Astrocyte (in vitro differentiated cells and primary cell): ENCODE data around the gene OR10D3. TPM values are rescaled to one million over a fixed set of nuclear protein-coding genes. Genes with fewer than 3 reads are reported as not detected.
A peak's percentile ranks its signal among the peaks of the same experiment; 100 is the strongest.

Experiments used
- DNase-seq: peaks from one replicate; pipeline ENCODE4 v3.0.0-alpha.2; 2010; ENCODE audit warnings: low read depth
- FAIRE-seq: peaks from 2 replicates; lab custom pipeline; 2011; peaks lifted over from hg19 to GRCh38; lab: Jason Lieb, UNC
- H2AFZ ChIP-seq: 2 replicates; pipeline ENCODE4 v1.6.0; 2012; ENCODE audit warnings: low read depth, low read length, inconsistent platforms
- H3K27ac ChIP-seq: 2 replicates; pipeline ENCODE4 v1.5.1; 2011; ENCODE audit warnings: low read depth, low read length, inconsistent platforms
- H3K27me3 ChIP-seq: 2 replicates; pipeline ENCODE4 v1.6.0; 2011; ENCODE audit warnings: low read length, inconsistent platforms; ENCODE audit not compliant: insufficient read depth
- H3K36me3 ChIP-seq: 2 replicates; pipeline ENCODE4 v1.5.1; 2011; ENCODE audit warnings: low read length, inconsistent platforms; ENCODE audit not compliant: insufficient read depth
- H3K4me1 ChIP-seq: 2 replicates; pipeline ENCODE4 v1.5.1; 2011; ENCODE audit warnings: low read length, inconsistent platforms; ENCODE audit not compliant: insufficient read depth
- H3K4me2 ChIP-seq: 2 replicates; pipeline ENCODE4 v1.6.0; 2012; ENCODE audit warnings: low read length, inconsistent platforms
- H3K4me3 ChIP-seq: 2 replicates; pipeline ENCODE4 v1.5.1; 2011; ENCODE audit warnings: low read depth, mild to moderate bottlenecking, low read length, inconsistent platforms; ENCODE audit not compliant: insufficient read depth
- H3K79me2 ChIP-seq: 2 replicates; pipeline ENCODE4 v1.6.0; 2012; ENCODE audit warnings: mild to moderate bottlenecking, low read length, inconsistent platforms; ENCODE audit not compliant: insufficient read depth
- H3K9ac ChIP-seq: 2 replicates; pipeline ENCODE4 v1.6.0; 2012; ENCODE audit warnings: mild to moderate bottlenecking, low read length, inconsistent platforms
- H3K9me3 ChIP-seq: 2 replicates; pipeline ENCODE4 v1.5.1; 2012; ENCODE audit warnings: low read depth, mild to moderate bottlenecking, low read length, inconsistent platforms; ENCODE audit not compliant: insufficient read depth
- H4K20me1 ChIP-seq: 2 replicates; pipeline ENCODE4 v1.6.0; 2012; ENCODE audit warnings: low read length, inconsistent platforms; ENCODE audit not compliant: insufficient read depth
- H3K27ac Mint-ChIP-seq: one replicate; pipeline ENCODE4 v1.8.0; 2021; ENCODE audit warnings: mild to moderate bottlenecking, mixed read lengths; ENCODE audit not compliant: unreplicated experiment
- H3K27me3 Mint-ChIP-seq: one replicate; pipeline ENCODE4 v1.8.0; 2021; ENCODE audit warnings: low read depth, mixed read lengths; ENCODE audit not compliant: unreplicated experiment
- H3K36me3 Mint-ChIP-seq: one replicate; pipeline ENCODE4 v1.8.0; 2021; ENCODE audit warnings: low read depth, mixed read lengths; ENCODE audit not compliant: unreplicated experiment
- H3K4me1 Mint-ChIP-seq: one replicate; pipeline ENCODE4 v1.8.0; 2021; ENCODE audit warnings: low read depth, mixed read lengths; ENCODE audit not compliant: unreplicated experiment
- H3K4me3 Mint-ChIP-seq: one replicate; pipeline ENCODE4 v1.8.0; 2021; ENCODE audit warnings: mild to moderate bottlenecking, moderate library complexity, mixed read lengths; ENCODE audit not compliant: unreplicated experiment
- H3K9me3 Mint-ChIP-seq: one replicate; pipeline ENCODE4 v1.8.0; 2021; ENCODE audit warnings: mild to moderate bottlenecking, mixed read lengths; ENCODE audit not compliant: unreplicated experiment
- EZH2 ChIP-seq: IDR thresholded peaks from 2 replicates; pipeline ENCODE4 v1.6.1; 2012; ENCODE audit warnings: mild to moderate bottlenecking, low read length, inconsistent platforms; ENCODE audit not compliant: insufficient read depth
- total RNA-seq: library from RNA; stranded (reverse); gene quantifications from 2 replicates; pipeline ENCODE4 v1.2.1, GENCODE V29; 2021
- TF ChIP-seq, protein P1 (sequence below): IDR thresholded peaks from 2 replicates; pipeline ENCODE4 v1.5.1; 2011; ENCODE audit warnings: low read depth, mild to moderate bottlenecking, inconsistent platforms, low read length, moderate library complexity; ENCODE audit not compliant: insufficient read depth

The OR10D3 gene
- total RNA-seq, 1 donor from 2014 or later: not detected

DNA sequence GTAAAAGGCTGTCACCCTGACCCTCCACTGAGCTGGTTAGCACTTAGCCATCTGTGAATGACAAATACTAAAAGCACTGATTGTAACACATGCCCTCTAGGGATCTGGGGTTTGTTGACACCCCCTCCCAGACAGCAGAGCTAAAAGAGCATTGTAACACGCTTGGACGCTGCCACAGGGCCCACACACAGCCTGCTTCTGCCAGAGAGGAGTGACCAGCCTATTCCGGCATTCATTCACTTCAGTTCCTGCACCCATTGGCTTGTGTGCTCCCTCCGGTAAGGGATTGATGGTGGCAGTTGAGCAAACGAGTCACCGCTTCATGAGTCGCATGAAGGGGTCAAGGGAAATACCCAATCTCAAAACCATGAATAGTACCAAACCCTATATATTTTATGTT, 15.8 kb downstream of the OR10D3 start:
- Mint-ChIP-seq H3K4me1 (no peaks in the 10 kb centered on the region), H3K9me3 (no peaks in the 10 kb centered on the region), H3K36me3 (no peaks in the 10 kb centered on the region), H3K4me3 (no peak overlapping the region), H3K27ac (no peak overlapping the region), H3K27me3 (no peaks in the 10 kb centered on the region)
- Histone ChIP-seq H3K4me3 (no peak overlapping the region), H3K36me3 (no peaks in the 10 kb centered on the region), H3K79me2 (no peaks in the 10 kb centered on the region), H3K9ac (no peak overlapping the region), H3K9me3 (no peaks in the 10 kb centered on the region), H4K20me1 (no peaks in the 10 kb centered on the region), H3K27me3 (no peaks in the 10 kb centered on the region), H3K27ac (no peak overlapping the region), H2AFZ (no peak overlapping the region), H3K4me1 (no peaks in the 10 kb centered on the region), H3K4me2 (no peak overlapping the region)
- no peak for DNase-seq
- TF ChIP-seq EZH2: no peak
- TF ChIP-seq, protein P1, sequence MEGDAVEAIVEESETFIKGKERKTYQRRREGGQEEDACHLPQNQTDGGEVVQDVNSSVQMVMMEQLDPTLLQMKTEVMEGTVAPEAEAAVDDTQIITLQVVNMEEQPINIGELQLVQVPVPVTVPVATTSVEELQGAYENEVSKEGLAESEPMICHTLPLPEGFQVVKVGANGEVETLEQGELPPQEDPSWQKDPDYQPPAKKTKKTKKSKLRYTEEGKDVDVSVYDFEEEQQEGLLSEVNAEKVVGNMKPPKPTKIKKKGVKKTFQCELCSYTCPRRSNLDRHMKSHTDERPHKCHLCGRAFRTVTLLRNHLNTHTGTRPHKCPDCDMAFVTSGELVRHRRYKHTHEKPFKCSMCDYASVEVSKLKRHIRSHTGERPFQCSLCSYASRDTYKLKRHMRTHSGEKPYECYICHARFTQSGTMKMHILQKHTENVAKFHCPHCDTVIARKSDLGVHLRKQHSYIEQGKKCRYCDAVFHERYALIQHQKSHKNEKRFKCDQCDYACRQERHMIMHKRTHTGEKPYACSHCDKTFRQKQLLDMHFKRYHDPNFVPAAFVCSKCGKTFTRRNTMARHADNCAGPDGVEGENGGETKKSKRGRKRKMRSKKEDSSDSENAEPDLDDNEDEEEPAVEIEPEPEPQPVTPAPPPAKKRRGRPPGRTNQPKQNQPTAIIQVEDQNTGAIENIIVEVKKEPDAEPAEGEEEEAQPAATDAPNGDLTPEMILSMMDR: no peak
- no peak for FAIRE-seq

DNA sequence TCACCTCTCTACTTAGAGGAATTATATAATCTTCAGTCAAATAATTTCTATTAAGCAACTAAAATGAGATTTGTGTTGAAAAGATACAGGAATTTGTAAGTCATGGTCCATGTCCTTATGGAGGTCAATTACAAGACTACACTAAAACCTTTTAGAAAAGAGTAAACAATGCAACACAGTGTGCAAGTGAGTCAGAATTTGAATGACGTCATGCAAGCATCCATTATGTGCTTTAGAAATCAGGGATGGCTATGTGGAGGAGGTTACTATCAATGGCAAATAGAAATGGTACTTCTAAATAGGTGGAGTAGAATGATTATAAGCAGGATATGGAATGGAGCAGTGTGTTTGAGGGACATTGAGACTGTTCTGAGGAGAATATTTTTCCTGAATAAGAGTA, 16.6 kb downstream of the OR10D3 start:
- Histone ChIP-seq H3K27ac (no peak overlapping the region), H3K4me3 (no peak overlapping the region), H3K79me2 (no peaks in the 10 kb centered on the region), H3K4me2 (no peak overlapping the region), H2AFZ (no peak overlapping the region), H3K27me3 (no peaks in the 10 kb centered on the region), H3K36me3 (no peaks in the 10 kb centered on the region), H4K20me1 (no peaks in the 10 kb centered on the region), H3K9ac (no peak overlapping the region), H3K4me1 (no peaks in the 10 kb centered on the region), H3K9me3 (no peaks in the 10 kb centered on the region)
- H3K36me3 Mint-ChIP-seq: no peaks in the 10 kb centered on the region
- FAIRE-seq (no peak), DNase-seq (peak; percentile 22)
- H3K4me1 Mint-ChIP-seq: no peaks in the 10 kb centered on the region
- TF ChIP-seq EZH2: no peak
- TF ChIP-seq, protein P1: no peak
- no peaks in the 10 kb centered on the region for H3K27me3 Mint-ChIP-seq
- no peak overlapping the region for H3K27ac Mint-ChIP-seq
- H3K4me3 Mint-ChIP-seq: no peak overlapping the region
- H3K9me3 Mint-ChIP-seq: no peaks in the 10 kb centered on the region

DNA sequence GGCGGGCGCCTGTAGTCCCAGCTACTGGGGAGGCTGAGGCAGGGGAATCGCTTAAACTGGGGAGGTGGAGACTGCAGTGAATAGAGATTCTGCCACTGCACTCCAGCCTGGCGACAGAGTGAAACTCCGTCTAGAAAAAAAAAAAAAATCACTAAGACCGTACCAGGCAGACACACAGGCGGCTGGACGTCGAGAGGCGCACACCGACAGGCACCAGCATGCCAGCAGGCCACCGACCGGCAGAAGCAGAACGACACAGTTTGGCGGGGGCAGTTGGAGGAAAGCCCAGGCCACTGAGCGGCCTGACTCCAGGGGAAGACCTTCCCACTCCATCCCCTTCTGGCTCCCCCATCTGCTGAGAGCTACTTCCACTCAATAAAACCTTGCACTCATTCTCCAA, 17.5 kb downstream of the OR10D3 start:
- Mint-ChIP-seq H3K27me3 (no peaks in the 10 kb centered on the region), H3K4me1 (no peaks in the 10 kb centered on the region), H3K4me3 (no peak overlapping the region), H3K36me3 (no peaks in the 10 kb centered on the region), H3K27ac (no peak overlapping the region), H3K9me3 (no peaks in the 10 kb centered on the region)
- Histone ChIP-seq H3K4me3 (no peak overlapping the region), H3K27ac (no peak overlapping the region), H3K9me3 (no peaks in the 10 kb centered on the region), H2AFZ (no peak overlapping the region), H4K20me1 (no peaks in the 10 kb centered on the region), H3K36me3 (no peaks in the 10 kb centered on the region), H3K4me2 (no peak overlapping the region), H3K4me1 (no peaks in the 10 kb centered on the region), H3K79me2 (no peaks in the 10 kb centered on the region), H3K9ac (no peak overlapping the region), H3K27me3 (no peaks in the 10 kb centered on the region)
- no peak for TF ChIP-seq EZH2
- TF ChIP-seq, protein P1: no peak
- no peak for DNase-seq
- FAIRE-seq: no peak
